Psoas muscle (tissue), 8 donors: ENCODE results near the gene POC1B. TPM values are rescaled to one million over a fixed set of nuclear protein-coding genes. Genes with fewer than 3 reads are reported as not detected.

Experiments
- ATAC-seq, 4 donors: fragments of 200-7000 bp; cut with Tn5 transposase; one replicate each; pipeline ENCODE4 v1.9.1; 2020; ENCODE audit warnings: moderate library complexity in 3 of 4, mild to moderate bottlenecking in 2 of 4
- DNase-seq, 2 donors: peaks; one replicate each; pipeline ENCODE4 v3.0.0-alpha.2; 2020
- H3K27ac ChIP-seq: fragments of 200-600 bp; one replicate; pipeline ENCODE4 v1.8.0; 2022
- H3K27me3 ChIP-seq, 3 donors: fragments of 200-600 bp in 1 of 3; one replicate each; pipeline versions ENCODE4 v1.6.1 to v1.8.0; 2013 to 2022; ENCODE audit warnings: low read length in 2 of 3, mild to moderate bottlenecking in 2 of 3, moderate library complexity in 1 of 3; ENCODE audit not compliant: insufficient read depth in 3 of 3
- H3K36me3 ChIP-seq, 2 donors: fragments of 200-600 bp in 1 of 2; one replicate each; pipeline versions ENCODE4 v1.6.1 to v1.8.0; 2013 to 2022; ENCODE audit warnings: low read depth in 1 of 2, mild to moderate bottlenecking in 1 of 2, moderate library complexity in 1 of 2; ENCODE audit not compliant: insufficient read depth in 1 of 2
- H3K4me1 ChIP-seq: fragments of 200-600 bp; one replicate; pipeline ENCODE4 v1.8.0; 2022
- H3K4me3 ChIP-seq: fragments of 200-600 bp; one replicate; pipeline ENCODE4 v1.8.0; 2022; ENCODE audit warnings: mild to moderate bottlenecking
- H3K9me3 ChIP-seq: fragments of 200-600 bp; one replicate; pipeline ENCODE4 v1.8.0; 2022
- WGBS, 3 donors: extraction: QIAGEN DNeasy Blood & Tissue Kit; methylation state at CpG; one replicate each; pipeline versions ENCODE4 v1.1.6 to v1.1.7; 2013; 5-methylcytosine and 5-hydroxymethylcytosine counted together
- intact Hi-C, 2 donors: fragments of 100-400 bp; cut with DNase I; formaldehyde crosslinking; loops; one replicate each; pipeline versions ENCODE4 v1.11.0 to v1.14.2; 2022
- polyA plus RNA-seq, 3 donors: library from polyadenylated mRNA; stranded (reverse); fragments of 200-250 nt; gene quantifications; one replicate each; pipeline ENCODE4 v1.2.3, GENCODE V29; 2013
- total RNA-seq, 4 donors: library from RNA; stranded (reverse); fragmentation: NEBNext Ultra II Directional in 2 of 4; extraction: Animal tissue kit (Norgen Biotek cat#: 25700) in 2 of 4; gene quantifications; one replicate each; pipeline versions ENCODE4 v1.2.1 to v1.2.4, GENCODE V29; 2021 to 2023
- TF ChIP-seq, protein P1 (sequence below): fragments of 200-600 bp; IDR thresholded peaks from one replicate; pipeline ENCODE4 v1.8.0; 2022; ENCODE audit warnings: antibody characterized with exemption
- donor health status: healthy with polysubstance abuse.
- donor health status: DM: no; HTN: no; CAD: no; lungs with moderate emphysema.
- donor health status: Bipolar disorder and iron deficiency.
- donor health status: healthy.
- donor health status: DM: yes; HTN: yes; CAD: no.
- donor health status: DM: no; HTN: no; CAD: no.
- donor health status: DM: no; HTN: no; CAD: no.
- donor health status: DM: yes; HTN: yes; CAD: no.

POC1B gene
- total and polyA plus RNA-seq, 7 donors, result 2.9 to 8.1 (median 5.3) TPM

DNA sequence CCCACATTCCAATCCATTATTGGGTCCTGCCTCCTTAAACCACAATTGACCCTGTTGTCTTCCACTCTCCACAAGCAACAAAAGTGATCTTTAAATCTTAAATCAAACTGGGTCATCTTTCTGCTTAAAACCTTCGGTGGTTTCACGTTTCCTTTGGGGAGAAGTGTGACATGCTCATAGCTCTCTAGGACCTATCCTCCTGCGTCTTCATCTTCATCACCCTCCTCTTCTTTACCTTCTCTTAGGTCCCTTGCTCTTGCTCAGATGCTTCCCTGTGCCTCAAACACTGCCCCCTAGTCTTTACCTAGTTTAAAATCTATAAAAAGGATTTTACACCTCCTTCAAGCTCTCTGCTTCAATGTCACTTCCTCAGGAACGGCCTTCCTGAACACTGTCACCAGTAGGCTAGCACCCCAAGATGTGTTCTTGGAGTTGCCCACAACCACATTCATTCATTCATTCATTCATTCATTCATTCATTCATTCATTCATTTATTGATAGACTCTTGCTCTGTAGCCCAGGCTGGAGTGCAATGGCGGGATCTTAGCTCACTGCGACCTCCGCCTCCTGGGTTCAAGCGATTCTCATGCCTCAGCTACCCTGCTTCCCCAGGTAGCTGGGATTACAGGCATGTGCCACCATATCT, 48.1 kb downstream of the POC1B start:
- ATAC-seq (no peak), DNase-seq (no peak)
- Histone ChIP-seq H3K27me3 (no peaks in the 10 kb centered on the region), H3K36me3 (no peaks in the 10 kb centered on the region), H3K4me3 (no peak overlapping the region), H3K27ac (no peak overlapping the region), H3K9me3 (no peaks in the 10 kb centered on the region), H3K4me1 (no peaks in the 10 kb centered on the region)
- intact Hi-C loops, result no loop called here
- 89 to 96% (median 95%) methylated on average over 8 of the region's 8 CpGs for WGBS, 3 donors
- TF ChIP-seq, protein P1, sequence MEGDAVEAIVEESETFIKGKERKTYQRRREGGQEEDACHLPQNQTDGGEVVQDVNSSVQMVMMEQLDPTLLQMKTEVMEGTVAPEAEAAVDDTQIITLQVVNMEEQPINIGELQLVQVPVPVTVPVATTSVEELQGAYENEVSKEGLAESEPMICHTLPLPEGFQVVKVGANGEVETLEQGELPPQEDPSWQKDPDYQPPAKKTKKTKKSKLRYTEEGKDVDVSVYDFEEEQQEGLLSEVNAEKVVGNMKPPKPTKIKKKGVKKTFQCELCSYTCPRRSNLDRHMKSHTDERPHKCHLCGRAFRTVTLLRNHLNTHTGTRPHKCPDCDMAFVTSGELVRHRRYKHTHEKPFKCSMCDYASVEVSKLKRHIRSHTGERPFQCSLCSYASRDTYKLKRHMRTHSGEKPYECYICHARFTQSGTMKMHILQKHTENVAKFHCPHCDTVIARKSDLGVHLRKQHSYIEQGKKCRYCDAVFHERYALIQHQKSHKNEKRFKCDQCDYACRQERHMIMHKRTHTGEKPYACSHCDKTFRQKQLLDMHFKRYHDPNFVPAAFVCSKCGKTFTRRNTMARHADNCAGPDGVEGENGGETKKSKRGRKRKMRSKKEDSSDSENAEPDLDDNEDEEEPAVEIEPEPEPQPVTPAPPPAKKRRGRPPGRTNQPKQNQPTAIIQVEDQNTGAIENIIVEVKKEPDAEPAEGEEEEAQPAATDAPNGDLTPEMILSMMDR, result no peak

DNA sequence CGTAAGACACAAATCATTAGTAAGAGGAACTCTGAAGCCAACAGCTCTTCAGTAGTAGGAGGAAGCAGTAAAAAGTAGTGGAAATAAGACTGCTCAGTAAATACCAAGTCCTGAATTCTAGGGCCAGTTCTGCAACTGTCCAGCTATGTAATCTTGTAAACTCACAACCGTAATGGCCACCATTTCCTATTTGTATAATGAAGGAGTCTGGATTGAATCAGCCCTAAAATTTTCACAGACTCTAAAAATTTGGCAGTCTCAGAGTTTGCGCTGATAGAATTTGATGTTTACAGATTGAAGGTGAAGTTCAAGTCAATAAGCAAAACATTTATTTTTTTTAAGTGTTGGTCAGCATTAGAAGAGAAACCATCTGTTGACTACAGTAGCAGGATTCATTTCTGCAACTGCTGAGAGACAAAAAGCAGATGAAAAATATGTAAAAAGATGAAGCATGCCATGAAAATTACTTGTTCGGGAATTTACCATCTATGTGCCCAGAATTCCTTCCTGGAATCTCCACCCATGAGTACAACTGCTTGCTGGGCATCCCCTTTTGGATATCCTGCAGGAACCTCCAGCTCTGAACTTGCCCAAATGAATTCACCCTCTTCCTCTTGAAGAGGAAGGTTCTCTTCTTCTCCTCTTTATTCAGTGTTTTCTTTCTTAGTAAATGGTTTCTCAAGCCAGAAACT, 48.8 kb downstream of the POC1B start:
- Histone ChIP-seq H3K27me3 (no peaks in the 10 kb centered on the region), H3K27ac (no peak overlapping the region), H3K9me3 (no peaks in the 10 kb centered on the region), H3K4me3 (no peak overlapping the region), H3K36me3 (no peaks in the 10 kb centered on the region), H3K4me1 (no peaks in the 10 kb centered on the region)
- no peak for ATAC-seq
- intact Hi-C loops, result no loop called here
- DNase-seq, result no peak
- TF ChIP-seq, protein P1, result no peak
- 75 to 81% (median 78%) methylated on average over 4 of the region's 4 CpGs for WGBS, 3 donors

DNA sequence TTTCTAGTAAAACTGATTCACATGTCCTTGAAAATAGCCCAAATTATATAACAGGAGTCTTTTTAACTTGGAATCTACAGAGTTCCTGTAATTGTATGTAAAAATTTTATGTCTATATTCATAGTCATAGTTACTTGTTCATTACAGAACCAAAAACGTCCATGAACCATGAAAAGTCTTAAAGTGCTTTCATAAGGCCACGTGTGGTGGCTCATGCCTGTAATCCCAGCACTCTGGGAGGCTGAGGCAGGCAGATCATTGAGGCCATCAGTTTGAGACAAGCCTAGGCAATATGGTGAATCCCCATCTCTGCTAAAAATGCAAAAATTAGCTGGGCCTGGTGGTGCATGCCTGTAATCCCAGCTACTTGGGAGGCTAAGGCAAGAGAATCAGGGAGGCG, 49.6 kb downstream of the POC1B start:
- Histone ChIP-seq H3K4me1 (no peaks in the 10 kb centered on the region), H3K27me3 (no peaks in the 10 kb centered on the region), H3K9me3 (no peaks in the 10 kb centered on the region), H3K36me3 (no peaks in the 10 kb centered on the region), H3K4me3 (no peak overlapping the region), H3K27ac (no peak overlapping the region)
- TF ChIP-seq, protein P1, result no peak
- intact Hi-C loops, result no loop called here
- DNase-seq (no peak), ATAC-seq (no peak)
- 89 to 91% (median 90%) methylated on average over 3 of the region's 3 CpGs for WGBS, 3 donors

DNA sequence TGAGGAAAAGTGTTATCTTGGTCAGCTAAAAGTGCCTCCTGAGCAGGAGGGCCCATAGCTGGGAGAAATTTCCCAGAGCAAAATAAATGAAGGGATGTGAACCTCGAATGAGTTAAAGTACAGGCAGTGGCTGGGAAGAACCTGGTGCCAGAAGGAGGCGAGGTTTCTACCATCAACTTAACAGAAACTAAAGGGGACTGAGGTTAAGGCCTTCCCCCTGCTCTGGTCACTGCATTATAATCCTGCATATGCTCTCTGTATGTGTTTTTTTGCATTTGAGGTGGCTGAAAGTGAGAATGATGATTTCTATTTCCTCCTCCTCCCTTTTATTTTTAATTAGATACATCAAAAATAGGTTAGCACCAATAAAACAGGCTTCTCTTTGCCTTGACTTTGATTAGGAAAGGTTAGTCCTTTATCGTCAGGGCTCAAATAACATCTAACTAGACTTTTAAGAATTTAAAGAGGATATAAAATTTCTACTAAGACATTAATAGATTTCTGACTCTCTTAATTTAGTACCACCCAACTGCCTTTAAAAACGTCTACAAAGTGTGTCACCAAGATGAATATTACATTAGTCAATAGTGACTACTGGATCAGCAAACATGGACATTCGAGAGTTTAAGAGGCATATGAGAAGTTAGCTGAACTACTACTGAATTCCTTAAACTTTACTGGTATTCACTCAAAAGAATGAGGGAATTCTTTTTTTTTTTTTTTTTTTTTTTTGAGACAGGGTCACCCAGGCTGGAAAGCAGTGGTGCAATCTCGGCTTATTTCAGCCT, 50.5 kb downstream of the POC1B start:
- intact Hi-C loops, result no loop called here
- ATAC-seq (no peak), DNase-seq (no peak)
- no peak overlapping the region for H3K27ac ChIP-seq
- H3K4me1 ChIP-seq, result no peaks in the 10 kb centered on the region
- 65 to 73% (median 70%) methylated on average over 6 of the region's 6 CpGs for WGBS, 3 donors
- no peaks in the 10 kb centered on the region for H3K36me3 ChIP-seq
- no peak overlapping the region for H3K4me3 ChIP-seq
- TF ChIP-seq, protein P1, result no peak
- no peaks in the 10 kb centered on the region for H3K27me3 ChIP-seq
- no peaks in the 10 kb centered on the region for H3K9me3 ChIP-seq
